ENCODE measurements around the gene TMEM178B.

The TMEM178B gene

DNA sequence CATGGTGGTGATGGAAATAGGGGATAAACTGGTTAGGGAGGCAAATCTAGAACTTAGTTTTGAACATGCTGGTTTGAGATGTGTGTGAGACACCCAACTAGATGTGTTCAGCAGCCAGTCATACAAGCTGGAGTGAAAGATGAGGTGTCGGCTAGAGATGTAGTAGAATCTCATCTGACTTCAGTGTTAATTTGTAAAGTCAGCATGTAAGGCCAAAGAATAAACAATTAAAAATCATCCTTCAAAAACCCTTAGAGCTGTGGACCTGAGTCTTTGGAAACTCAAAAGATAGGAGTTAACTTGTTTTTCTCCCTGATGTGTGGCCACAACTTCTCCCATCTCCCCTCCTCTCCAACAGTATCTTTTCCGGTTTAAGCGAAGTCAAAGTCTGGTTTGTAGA lies 454.5 kb downstream of the TMEM178B start:
- no peak for DNase-seq (ENCODE audit: low read depth)

Measured in EH (cell line).